Measurements from ENCODE around the gene CPN1.

DNA sequence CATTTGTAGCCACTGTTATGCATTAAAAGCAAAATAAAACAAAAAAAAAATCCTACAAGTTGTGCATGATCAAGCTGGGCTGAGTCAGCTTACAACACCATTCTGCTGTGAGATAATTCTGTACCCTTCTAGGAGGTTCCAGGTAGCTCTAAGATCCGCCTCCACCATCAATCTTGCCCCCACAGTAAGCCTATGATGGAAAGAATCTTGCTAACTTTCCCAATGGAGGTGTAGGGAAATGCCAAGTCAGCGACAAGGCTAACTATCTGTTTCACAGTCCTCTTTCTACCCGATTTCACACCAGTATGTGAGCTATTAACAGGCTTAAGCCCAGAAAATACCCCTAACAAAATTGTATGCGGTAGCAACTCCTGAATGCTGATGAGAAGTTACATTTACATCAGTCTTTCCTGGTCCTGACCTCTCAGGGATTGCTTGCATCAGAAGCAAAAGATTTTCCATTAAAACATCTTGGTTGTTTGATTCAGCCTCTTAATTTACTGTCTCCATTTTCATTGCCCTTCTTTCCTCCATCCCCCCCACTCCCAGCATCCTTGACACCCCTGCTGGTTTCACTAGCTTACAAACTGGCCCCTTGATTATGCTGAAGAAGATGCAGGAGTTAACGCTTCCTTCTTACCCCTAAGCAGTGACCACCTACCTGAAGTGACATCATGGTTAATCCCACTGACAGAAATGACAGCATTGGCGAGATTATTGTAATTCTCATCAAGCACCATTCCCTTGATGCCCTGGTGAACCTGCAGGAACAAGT is 27.8 kb downstream of the CPN1 start:
- TF ChIP-seq, protein P1, sequence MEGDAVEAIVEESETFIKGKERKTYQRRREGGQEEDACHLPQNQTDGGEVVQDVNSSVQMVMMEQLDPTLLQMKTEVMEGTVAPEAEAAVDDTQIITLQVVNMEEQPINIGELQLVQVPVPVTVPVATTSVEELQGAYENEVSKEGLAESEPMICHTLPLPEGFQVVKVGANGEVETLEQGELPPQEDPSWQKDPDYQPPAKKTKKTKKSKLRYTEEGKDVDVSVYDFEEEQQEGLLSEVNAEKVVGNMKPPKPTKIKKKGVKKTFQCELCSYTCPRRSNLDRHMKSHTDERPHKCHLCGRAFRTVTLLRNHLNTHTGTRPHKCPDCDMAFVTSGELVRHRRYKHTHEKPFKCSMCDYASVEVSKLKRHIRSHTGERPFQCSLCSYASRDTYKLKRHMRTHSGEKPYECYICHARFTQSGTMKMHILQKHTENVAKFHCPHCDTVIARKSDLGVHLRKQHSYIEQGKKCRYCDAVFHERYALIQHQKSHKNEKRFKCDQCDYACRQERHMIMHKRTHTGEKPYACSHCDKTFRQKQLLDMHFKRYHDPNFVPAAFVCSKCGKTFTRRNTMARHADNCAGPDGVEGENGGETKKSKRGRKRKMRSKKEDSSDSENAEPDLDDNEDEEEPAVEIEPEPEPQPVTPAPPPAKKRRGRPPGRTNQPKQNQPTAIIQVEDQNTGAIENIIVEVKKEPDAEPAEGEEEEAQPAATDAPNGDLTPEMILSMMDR (IDR thresholded peaks at IDR 0.05), result no peak
- no peak for TF ChIP-seq POLR2A (IDR thresholded peaks at IDR 0.05)
